GM23338 (cell line): ENCODE data around the gene CEBPE. TPM values are rescaled to one million over a fixed set of nuclear protein-coding genes. Genes with fewer than 3 reads are reported as not detected.

Experiments used
- ETS1 ChIP-seq: IDR thresholded peaks from 2 replicates; pipeline ENCODE4 v1.6.1; 2016; ENCODE audit warnings: antibody characterized with exemption
- EZH2phosphoT487 ChIP-seq: fragments of 200-600 bp; sonication (generic); IDR thresholded peaks from one replicate; pipeline ENCODE4 v1.8.1; 2018; ENCODE audit warnings: antibody characterized with exemption; ENCODE audit not compliant: unreplicated experiment
- NANOG ChIP-seq: IDR thresholded peaks from 2 replicates; pipeline ENCODE4 v1.6.1; 2016; ENCODE audit warnings: antibody characterized with exemption, borderline replicate concordance
- ZNF114 ChIP-seq: fragments of 250-450 bp; sonication (Bioruptor Pico); IDR thresholded peaks from 2 replicates; pipeline ENCODE4 v1.5.0; 2020; ENCODE audit warnings: mild to moderate bottlenecking, moderate library complexity
- ZNF331 ChIP-seq: fragments of 250-450 bp; sonication (Bioruptor Pico); IDR thresholded peaks from 2 replicates; pipeline ENCODE4 v1.5.0; 2020; ENCODE audit warnings: low read depth, mild to moderate bottlenecking, moderate library complexity
- polyA plus RNA-seq: library from polyadenylated mRNA; unstranded; fragments of >200 nt; fragmentation: Nextera tagmentation; extraction: Ambion mirVana; gene quantifications from 2 replicates; pipeline ENCODE4 v1.2.1, GENCODE V29; 2016
- total RNA-seq: library from RNA; depleted of rRNA; stranded (reverse); fragments of >200 nt; shearing (Covaris generic); gene quantifications from 2 replicates; pipeline ENCODE4 v1.2.3, GENCODE V29; 2014
- TF ChIP-seq, protein P1 (sequence below): fragments of 250-450 bp; sonication (Bioruptor Pico); IDR thresholded peaks from 2 replicates; pipeline ENCODE4 v1.5.0; 2020; ENCODE audit warnings: mild to moderate bottlenecking, moderate library complexity
- TF ChIP-seq, protein P2 (sequence below), 2 experiments: fragments of 200-600 bp in 1 of 2; sonication (generic) in 1 of 2; conservative IDR thresholded peaks; 2 replicates each; pipeline versions ENCODE4 v1.5.1 to v1.6.1; 2016 to 2017; ENCODE audit warnings: antibody characterized with exemption in 2 of 2, low read depth in 2 of 2, mild to moderate bottlenecking in 2 of 2, moderate library complexity in 1 of 2

CEBPE gene
- total and polyA plus RNA-seq, 2 experiments from 2014 or later = not detected

- TF ChIP-seq, protein P1, sequence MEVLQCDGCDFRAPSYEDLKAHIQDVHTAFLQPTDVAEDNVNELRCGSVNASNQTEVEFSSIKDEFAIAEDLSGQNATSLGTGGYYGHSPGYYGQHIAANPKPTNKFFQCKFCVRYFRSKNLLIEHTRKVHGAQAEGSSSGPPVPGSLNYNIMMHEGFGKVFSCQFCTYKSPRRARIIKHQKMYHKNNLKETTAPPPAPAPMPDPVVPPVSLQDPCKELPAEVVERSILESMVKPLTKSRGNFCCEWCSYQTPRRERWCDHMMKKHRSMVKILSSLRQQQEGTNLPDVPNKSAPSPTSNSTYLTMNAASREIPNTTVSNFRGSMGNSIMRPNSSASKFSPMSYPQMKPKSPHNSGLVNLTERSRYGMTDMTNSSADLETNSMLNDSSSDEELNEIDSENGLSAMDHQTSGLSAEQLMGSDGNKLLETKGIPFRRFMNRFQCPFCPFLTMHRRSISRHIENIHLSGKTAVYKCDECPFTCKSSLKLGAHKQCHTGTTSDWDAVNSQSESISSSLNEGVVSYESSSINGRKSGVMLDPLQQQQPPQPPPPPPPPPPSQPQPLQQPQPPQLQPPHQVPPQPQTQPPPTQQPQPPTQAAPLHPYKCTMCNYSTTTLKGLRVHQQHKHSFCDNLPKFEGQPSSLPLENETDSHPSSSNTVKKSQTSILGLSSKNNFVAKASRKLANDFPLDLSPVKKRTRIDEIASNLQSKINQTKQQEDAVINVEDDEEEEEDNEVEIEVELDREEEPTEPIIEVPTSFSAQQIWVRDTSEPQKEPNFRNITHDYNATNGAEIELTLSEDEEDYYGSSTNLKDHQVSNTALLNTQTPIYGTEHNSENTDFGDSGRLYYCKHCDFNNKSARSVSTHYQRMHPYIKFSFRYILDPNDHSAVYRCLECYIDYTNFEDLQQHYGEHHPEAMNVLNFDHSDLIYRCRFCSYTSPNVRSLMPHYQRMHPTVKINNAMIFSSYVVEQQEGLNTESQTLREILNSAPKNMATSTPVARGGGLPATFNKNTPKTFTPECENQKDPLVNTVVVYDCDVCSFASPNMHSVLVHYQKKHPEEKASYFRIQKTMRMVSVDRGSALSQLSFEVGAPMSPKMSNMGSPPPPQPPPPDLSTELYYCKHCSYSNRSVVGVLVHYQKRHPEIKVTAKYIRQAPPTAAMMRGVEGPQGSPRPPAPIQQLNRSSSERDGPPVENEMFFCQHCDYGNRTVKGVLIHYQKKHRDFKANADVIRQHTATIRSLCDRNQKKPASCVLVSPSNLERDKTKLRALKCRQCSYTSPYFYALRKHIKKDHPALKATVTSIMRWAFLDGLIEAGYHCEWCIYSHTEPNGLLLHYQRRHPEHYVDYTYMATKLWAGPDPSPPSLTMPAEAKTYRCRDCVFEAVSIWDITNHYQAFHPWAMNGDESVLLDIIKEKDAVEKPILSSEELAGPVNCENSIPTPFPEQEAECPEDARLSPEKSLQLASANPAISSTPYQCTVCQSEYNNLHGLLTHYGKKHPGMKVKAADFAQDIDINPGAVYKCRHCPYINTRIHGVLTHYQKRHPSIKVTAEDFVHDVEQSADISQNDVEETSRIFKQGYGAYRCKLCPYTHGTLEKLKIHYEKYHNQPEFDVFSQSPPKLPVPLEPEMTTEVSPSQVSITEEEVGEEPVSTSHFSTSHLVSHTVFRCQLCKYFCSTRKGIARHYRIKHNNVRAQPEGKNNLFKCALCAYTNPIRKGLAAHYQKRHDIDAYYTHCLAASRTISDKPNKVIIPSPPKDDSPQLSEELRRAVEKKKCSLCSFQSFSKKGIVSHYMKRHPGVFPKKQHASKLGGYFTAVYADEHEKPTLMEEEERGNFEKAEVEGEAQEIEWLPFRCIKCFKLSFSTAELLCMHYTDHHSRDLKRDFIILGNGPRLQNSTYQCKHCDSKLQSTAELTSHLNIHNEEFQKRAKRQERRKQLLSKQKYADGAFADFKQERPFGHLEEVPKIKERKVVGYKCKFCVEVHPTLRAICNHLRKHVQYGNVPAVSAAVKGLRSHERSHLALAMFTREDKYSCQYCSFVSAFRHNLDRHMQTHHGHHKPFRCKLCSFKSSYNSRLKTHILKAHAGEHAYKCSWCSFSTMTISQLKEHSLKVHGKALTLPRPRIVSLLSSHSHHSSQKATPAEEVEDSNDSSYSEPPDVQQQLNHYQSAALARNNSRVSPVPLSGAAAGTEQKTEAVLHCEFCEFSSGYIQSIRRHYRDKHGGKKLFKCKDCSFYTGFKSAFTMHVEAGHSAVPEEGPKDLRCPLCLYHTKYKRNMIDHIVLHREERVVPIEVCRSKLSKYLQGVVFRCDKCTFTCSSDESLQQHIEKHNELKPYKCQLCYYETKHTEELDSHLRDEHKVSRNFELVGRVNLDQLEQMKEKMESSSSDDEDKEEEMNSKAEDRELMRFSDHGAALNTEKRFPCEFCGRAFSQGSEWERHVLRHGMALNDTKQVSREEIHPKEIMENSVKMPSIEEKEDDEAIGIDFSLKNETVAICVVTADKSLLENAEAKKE (CRISPR knock-in tag) = no peak
- TF ChIP-seq, protein P2, sequence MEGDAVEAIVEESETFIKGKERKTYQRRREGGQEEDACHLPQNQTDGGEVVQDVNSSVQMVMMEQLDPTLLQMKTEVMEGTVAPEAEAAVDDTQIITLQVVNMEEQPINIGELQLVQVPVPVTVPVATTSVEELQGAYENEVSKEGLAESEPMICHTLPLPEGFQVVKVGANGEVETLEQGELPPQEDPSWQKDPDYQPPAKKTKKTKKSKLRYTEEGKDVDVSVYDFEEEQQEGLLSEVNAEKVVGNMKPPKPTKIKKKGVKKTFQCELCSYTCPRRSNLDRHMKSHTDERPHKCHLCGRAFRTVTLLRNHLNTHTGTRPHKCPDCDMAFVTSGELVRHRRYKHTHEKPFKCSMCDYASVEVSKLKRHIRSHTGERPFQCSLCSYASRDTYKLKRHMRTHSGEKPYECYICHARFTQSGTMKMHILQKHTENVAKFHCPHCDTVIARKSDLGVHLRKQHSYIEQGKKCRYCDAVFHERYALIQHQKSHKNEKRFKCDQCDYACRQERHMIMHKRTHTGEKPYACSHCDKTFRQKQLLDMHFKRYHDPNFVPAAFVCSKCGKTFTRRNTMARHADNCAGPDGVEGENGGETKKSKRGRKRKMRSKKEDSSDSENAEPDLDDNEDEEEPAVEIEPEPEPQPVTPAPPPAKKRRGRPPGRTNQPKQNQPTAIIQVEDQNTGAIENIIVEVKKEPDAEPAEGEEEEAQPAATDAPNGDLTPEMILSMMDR (conservative IDR thresholded peaks at IDR 0.05; ENCODE audit: low read depth in 2 of 2) = no peak
- TF ChIP-seq ZNF114 (CRISPR knock-in tag) = no peak
- no peak for TF ChIP-seq NANOG
- TF ChIP-seq ZNF331 (CRISPR knock-in tag) = no peak
- no peak for TF ChIP-seq EZH2phosphoT487
- TF ChIP-seq ETS1 = no peak
Observed at GRCh38 chr14:23104070-23104590, 14.9 kb downstream of the CEBPE start (continued).
